K562 (cell line): ENCODE results near the gene PIGL. TPM values are rescaled to one million over a fixed set of nuclear protein-coding genes. Genes with fewer than 3 reads are reported as not detected.

Experiments used
- BMI1 ChIP-seq: fragments of 150-350 bp; IDR thresholded peaks from 2 replicates; pipeline ENCODE4 v1.6.1; 2014; ENCODE audit warnings: low read length
- ETV6 ChIP-seq, 3 experiments: fragments of 150-350 bp in 1 of 3; sonication (generic) in 1 of 3; formaldehyde crosslinking in 1 of 3; IDR thresholded peaks; 2 replicates each; pipeline versions ENCODE4 v1.6.1 to v1.8.0; 2014 to 2022; ENCODE audit warnings: borderline replicate concordance in 2 of 3, low read depth in 2 of 3, antibody characterized with exemption in 1 of 3, low read length in 1 of 3, mild to moderate bottlenecking in 1 of 3, missing genetic modification reagents in 1 of 3
- FOSL1 ChIP-seq: fragments of 200-800 bp; sonication (Bioruptor generic); conservative IDR thresholded peaks from 2 replicates; pipeline ENCODE4 v1.6.1; 2016; ENCODE audit warnings: missing genetic modification characterization, missing compliant biosample characterization
- GABPA ChIP-seq: fragments of 200-800 bp; sonication (Bioruptor generic); conservative IDR thresholded peaks from 2 replicates; pipeline ENCODE4 v1.6.1; 2016; ENCODE audit warnings: low read depth, missing genetic modification characterization, missing compliant biosample characterization
- HCFC1 ChIP-seq: IDR thresholded peaks from 2 replicates; pipeline ENCODE4 v1.6.1; 2012; ENCODE audit warnings: low read depth, low read length, improper control_type of control experiment
- MEF2D ChIP-seq: conservative IDR thresholded peaks from 2 replicates; pipeline ENCODE4 v1.6.1; 2016; ENCODE audit warnings: low read depth, missing genetic modification characterization, missing compliant biosample characterization
- NFATC3 ChIP-seq: fragments of 450-650 bp; IDR thresholded peaks from 2 replicates; pipeline ENCODE4 v1.6.1; 2017; ENCODE audit warnings: mild to moderate bottlenecking
- NR4A1 ChIP-seq, 2 experiments: fragments of 250-450 bp in 1 of 2; fragments of 450-650 bp in 1 of 2; sonication (Bioruptor Pico) in 1 of 2; IDR thresholded peaks; 2 replicates each; pipeline versions ENCODE4 v1.4.0 to v1.6.1; 2016 to 2020; ENCODE audit warnings: mild to moderate bottlenecking in 2 of 2, missing compliant biosample characterization in 1 of 2, missing genetic modification characterization in 1 of 2, moderate library complexity in 1 of 2
- PHF8 ChIP-seq: fragments of 200-600 bp; sonication (generic); IDR thresholded peaks from 2 replicates; pipeline ENCODE4 v1.6.1; 2012; ENCODE audit warnings: mixed run types, mild to moderate bottlenecking, inconsistent platforms, low read length, moderate library complexity, borderline replicate concordance
- RAD21 ChIP-seq, 2 experiments: fragments of 250-450 bp in 1 of 2; fragments of 450-650 bp in 1 of 2; sonication (Bioruptor Pico) in 1 of 2; formaldehyde crosslinking in 1 of 2; IDR thresholded peaks in 1 of 2; conservative IDR thresholded peaks in 1 of 2; 2 replicates each; pipeline versions ENCODE4 v1.4.0 to v1.8.0; 2020 to 2022; ENCODE audit warnings: mild to moderate bottlenecking in 2 of 2, moderate library complexity in 1 of 2
- RBM14 ChIP-seq: fragments of 200-400 bp; formaldehyde crosslinking; IDR thresholded peaks from 2 replicates; pipeline ENCODE4 v1.6.1; 2018; ENCODE audit warnings: low read depth, mild to moderate bottlenecking, low read length, moderate library complexity, borderline replicate concordance; ENCODE audit not compliant: insufficient read depth
- SMARCC2 ChIP-seq: fragments of 450-650 bp; IDR thresholded peaks from 2 replicates; pipeline ENCODE4 v1.6.1; 2017; ENCODE audit warnings: antibody characterized with exemption, moderate library complexity, mild to moderate bottlenecking, low read depth
- ZBTB17 ChIP-seq: fragments of 450-650 bp; formaldehyde crosslinking; IDR thresholded peaks from 2 replicates; pipeline ENCODE4 v1.4.0; 2020; ENCODE audit warnings: mild to moderate bottlenecking
- ZC3H11A ChIP-seq: IDR thresholded peaks from 2 replicates; pipeline ENCODE4 v1.6.1; 2012; ENCODE audit warnings: low read depth, low read length, improper control_type of control experiment
- ZC3H4 ChIP-seq: sonication (generic); formaldehyde crosslinking; IDR thresholded peaks from 2 replicates; pipeline ENCODE4 v1.9.0; 2021; ENCODE audit warnings: missing genetic modification reagents, borderline replicate concordance
- ZNF174 ChIP-seq: fragments of 250-450 bp; sonication (Bioruptor Pico); IDR thresholded peaks from 2 replicates; pipeline ENCODE4 v1.4.0; 2020; ENCODE audit warnings: mild to moderate bottlenecking
- ZNF311 ChIP-seq: fragments of 250-450 bp; sonication (Bioruptor Pico); IDR thresholded peaks from 2 replicates; pipeline ENCODE4 v1.4.0; 2020; ENCODE audit warnings: mild to moderate bottlenecking, moderate library complexity
- ZNF57 ChIP-seq: fragments of 450-650 bp; formaldehyde crosslinking; IDR thresholded peaks from 2 replicates; pipeline ENCODE4 v1.4.0; 2020; ENCODE audit warnings: mild to moderate bottlenecking, moderate library complexity
- polyA plus RNA-seq, 8 experiments: library from polyadenylated mRNA; depleted of rRNA in 4 of 8; stranded (reverse) in 5 of 8; unstranded in 3 of 8; fragments of >200 nt; fragmentation: Nextera tagmentation in 2 of 8; fragmentation: Illumina TruSeq in 1 of 8; extraction: Ambion mirVana in 2 of 8; extraction: Trizol in 1 of 8; gene quantifications; 2 replicates each; pipeline versions ENCODE4 v1.2.1 to v1.2.3, GENCODE V29; 2011 to 2014; ENCODE audit warnings: inconsistent platforms in 1 of 8, missing spikeins in 1 of 8
- total RNA-seq, 7 experiments: library from RNA; depleted of rRNA in 6 of 7; stranded (reverse); fragments of >200 nt in 6 of 7; fragmentation: Illumina TruSeq in 2 of 7; extraction: Trizol in 2 of 7; gene quantifications; 2 replicates each; pipeline versions ENCODE4 v1.2.1 to v1.2.3, GENCODE V29; 2011 to 2021; ENCODE audit warnings: low replicate concordance in 1 of 7
- TF ChIP-seq, protein P1 (sequence below): fragments of 200-400 bp; formaldehyde crosslinking; IDR thresholded peaks from 2 replicates; pipeline ENCODE4 v1.6.1; 2017; ENCODE audit warnings: mild to moderate bottlenecking, low read depth, low read length, moderate library complexity
- TF ChIP-seq, protein P2 (sequence below): fragments of 450-650 bp; formaldehyde crosslinking; IDR thresholded peaks from 2 replicates; pipeline ENCODE4 v1.4.0; 2020; ENCODE audit warnings: mild to moderate bottlenecking, moderate library complexity
- TF ChIP-seq, protein P3 (sequence below): sonication (generic); formaldehyde crosslinking; IDR thresholded peaks from 2 replicates; pipeline ENCODE4 v1.5.0; 2020; ENCODE audit warnings: missing genetic modification reagents
- TF ChIP-seq, protein P4 (sequence below), 2 experiments: fragments of 250-450 bp in 1 of 2; fragments of 450-650 bp in 1 of 2; sonication (Bioruptor Pico) in 1 of 2; IDR thresholded peaks; 2 replicates each; pipeline versions ENCODE4 v1.6.1 to v1.8.0; 2016 to 2021; ENCODE audit warnings: mild to moderate bottlenecking in 2 of 2, moderate library complexity in 2 of 2, missing compliant biosample characterization in 1 of 2, missing genetic modification characterization in 1 of 2

PIGL gene
- total and polyA plus RNA-seq, 9 of the 15 experiments (the other 6 are each of a cell fraction or from before 2014, with no cell fraction given) = 19.9 to 55.3 (median 29.6) TPM

DNA sequence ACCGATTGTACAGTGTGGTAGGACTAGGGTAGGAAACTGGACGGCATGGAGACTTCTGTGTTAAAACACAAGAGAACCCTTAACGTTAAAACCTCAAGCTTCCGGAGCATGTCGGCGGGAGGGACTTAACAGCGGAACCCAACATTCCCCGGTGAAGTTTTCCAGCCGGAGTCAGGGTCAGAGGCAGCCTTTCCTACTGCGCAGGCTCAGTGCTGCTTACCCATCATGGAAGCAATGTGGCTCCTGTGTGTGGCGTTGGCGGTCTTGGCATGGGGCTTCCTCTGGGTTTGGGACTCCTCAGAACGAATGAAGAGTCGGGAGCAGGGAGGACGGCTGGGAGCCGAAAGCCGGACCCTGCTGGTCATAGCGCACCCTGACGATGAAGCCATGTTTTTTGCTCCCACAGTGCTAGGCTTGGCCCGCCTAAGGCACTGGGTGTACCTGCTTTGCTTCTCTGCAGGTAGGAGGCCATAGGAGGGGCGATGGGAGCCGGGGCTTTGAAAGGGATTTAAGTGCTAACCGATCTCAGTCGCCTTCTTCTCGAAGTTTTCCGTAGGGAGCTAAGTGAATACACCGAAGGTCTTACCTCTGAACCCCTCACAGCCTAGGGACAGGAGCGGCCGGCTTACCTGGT is at the start of gene PIGL (continued):
- TF ChIP-seq NR4A1 (CRISPR knock-in tag; IDR thresholded peaks at IDR 0.05) = no peak
- TF ChIP-seq NR4A1 (tag; IDR thresholded peaks at IDR 0.05) = no peak
- 0 out of 2 replicates have a peak, but pooled peaks have one; percentile 48 for TF ChIP-seq ZBTB17 (CRISPR knock-in tag)
- no peak for TF ChIP-seq BMI1
- no peak; a peak in 1 of 4 replicates for TF ChIP-seq ETV6 (IDR thresholded peaks at IDR 0.05; ENCODE audit: borderline replicate concordance in 1 of 2, low read depth in 2 of 2, low read length in 1 of 2)
- TF ChIP-seq ETV6 (CRISPR knock-in tag; IDR thresholded peaks at IDR 0.05; ENCODE audit: borderline replicate concordance) = no peak
- no peak for TF ChIP-seq RAD21 (CRISPR knock-in tag; conservative IDR thresholded peaks at IDR 0.05 in 1 of 2, IDR thresholded peaks at IDR 0.05 in 1 of 2)
- no peak for TF ChIP-seq ZNF174 (CRISPR knock-in tag)
- TF ChIP-seq, protein P1, sequence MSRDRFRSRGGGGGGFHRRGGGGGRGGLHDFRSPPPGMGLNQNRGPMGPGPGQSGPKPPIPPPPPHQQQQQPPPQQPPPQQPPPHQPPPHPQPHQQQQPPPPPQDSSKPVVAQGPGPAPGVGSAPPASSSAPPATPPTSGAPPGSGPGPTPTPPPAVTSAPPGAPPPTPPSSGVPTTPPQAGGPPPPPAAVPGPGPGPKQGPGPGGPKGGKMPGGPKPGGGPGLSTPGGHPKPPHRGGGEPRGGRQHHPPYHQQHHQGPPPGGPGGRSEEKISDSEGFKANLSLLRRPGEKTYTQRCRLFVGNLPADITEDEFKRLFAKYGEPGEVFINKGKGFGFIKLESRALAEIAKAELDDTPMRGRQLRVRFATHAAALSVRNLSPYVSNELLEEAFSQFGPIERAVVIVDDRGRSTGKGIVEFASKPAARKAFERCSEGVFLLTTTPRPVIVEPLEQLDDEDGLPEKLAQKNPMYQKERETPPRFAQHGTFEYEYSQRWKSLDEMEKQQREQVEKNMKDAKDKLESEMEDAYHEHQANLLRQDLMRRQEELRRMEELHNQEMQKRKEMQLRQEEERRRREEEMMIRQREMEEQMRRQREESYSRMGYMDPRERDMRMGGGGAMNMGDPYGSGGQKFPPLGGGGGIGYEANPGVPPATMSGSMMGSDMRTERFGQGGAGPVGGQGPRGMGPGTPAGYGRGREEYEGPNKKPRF = no peak
- TF ChIP-seq, protein P2, sequence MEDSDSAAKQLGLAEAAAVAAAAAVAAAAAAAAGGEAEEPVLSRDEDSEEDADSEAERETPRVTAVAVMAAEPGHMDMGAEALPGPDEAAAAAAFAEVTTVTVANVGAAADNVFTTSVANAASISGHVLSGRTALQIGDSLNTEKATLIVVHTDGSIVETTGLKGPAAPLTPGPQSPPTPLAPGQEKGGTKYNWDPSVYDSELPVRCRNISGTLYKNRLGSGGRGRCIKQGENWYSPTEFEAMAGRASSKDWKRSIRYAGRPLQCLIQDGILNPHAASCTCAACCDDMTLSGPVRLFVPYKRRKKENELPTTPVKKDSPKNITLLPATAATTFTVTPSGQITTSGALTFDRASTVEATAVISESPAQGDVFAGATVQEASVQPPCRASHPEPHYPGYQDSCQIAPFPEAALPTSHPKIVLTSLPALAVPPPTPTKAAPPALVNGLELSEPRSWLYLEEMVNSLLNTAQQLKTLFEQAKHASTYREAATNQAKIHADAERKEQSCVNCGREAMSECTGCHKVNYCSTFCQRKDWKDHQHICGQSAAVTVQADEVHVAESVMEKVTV (CRISPR knock-in tag) = no peak
- no peak for TF ChIP-seq ZC3H4 (CRISPR knock-in tag)
- TF ChIP-seq MEF2D (tag) = peak; percentile 68; the same call in 1 of the 2 replicates
- no peak for TF ChIP-seq ZNF57 (CRISPR knock-in tag)
- TF ChIP-seq FOSL1 = no peak
- no peak for TF ChIP-seq SMARCC2
- TF ChIP-seq ZNF311 (CRISPR knock-in tag) = no peak
- TF ChIP-seq, protein P3, sequence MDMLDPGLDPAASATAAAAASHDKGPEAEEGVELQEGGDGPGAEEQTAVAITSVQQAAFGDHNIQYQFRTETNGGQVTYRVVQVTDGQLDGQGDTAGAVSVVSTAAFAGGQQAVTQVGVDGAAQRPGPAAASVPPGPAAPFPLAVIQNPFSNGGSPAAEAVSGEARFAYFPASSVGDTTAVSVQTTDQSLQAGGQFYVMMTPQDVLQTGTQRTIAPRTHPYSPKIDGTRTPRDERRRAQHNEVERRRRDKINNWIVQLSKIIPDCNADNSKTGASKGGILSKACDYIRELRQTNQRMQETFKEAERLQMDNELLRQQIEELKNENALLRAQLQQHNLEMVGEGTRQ (CRISPR knock-in tag) = no peak
- TF ChIP-seq, protein P4, sequence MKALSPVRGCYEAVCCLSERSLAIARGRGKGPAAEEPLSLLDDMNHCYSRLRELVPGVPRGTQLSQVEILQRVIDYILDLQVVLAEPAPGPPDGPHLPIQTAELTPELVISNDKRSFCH (CRISPR knock-in tag; IDR thresholded peaks at IDR 0.05) = no peak
- TF ChIP-seq, protein P4 (tag; IDR thresholded peaks at IDR 0.05) = peak; percentile 88
- peak; percentile 91 for TF ChIP-seq GABPA (tag)
- TF ChIP-seq RBM14 = no peak
- peak; percentile 89 for TF ChIP-seq PHF8
- TF ChIP-seq NFATC3 = 0 out of 2 replicates have a peak, but pooled peaks have one; percentile 51
- TF ChIP-seq ZC3H11A = no peak
- TF ChIP-seq HCFC1 = peak; percentile 82
